Naive thymus-derived CD4-positive, alpha-beta T cell (primary cell): ENCODE measurements around the gene CPHXL. TPM values are rescaled to one million over a fixed set of nuclear protein-coding genes. Genes with fewer than 3 reads are reported as not detected.

Source experiments
- ATAC-seq: fragments of 150-1000 bp; cut with Tn5 transposase; 2 replicates; pipeline ENCODE4 v1.10.0; 2021; ENCODE audit warnings: mild to moderate bottlenecking, moderate library complexity
- CTCF ChIA-PET: fragments of 350-600 bp; sonication (Branson Sonifier 250); formaldehyde crosslinking; loops from one replicate; lab custom pipeline; 2021; ENCODE audit warnings: antibody characterized with exemption; lab: Charles Lee
- POLR2A ChIA-PET: fragments of 350-600 bp; sonication (Branson Sonifier 250); formaldehyde crosslinking; loops from one replicate; lab custom pipeline; 2021; ENCODE audit warnings: antibody characterized with exemption, inconsistent platforms; lab: Charles Lee
- DNase-seq, 9 donors: peaks; one replicate each; pipeline versions ENCODE4 v3.0.0 to v3.0.0-alpha.2; 2020 to 2022; ENCODE audit warnings: mixed read lengths in 1 of 9
- H3K27ac ChIP-seq: one replicate; pipeline ENCODE4 v1.7.0; 2013; ENCODE audit warnings: mild to moderate bottlenecking, low read depth, low read length, moderate library complexity
- H3K27me3 ChIP-seq, 2 donors: one replicate each; pipeline ENCODE4 v1.7.0; 2013; ENCODE audit warnings: low read length in 2 of 2, mild to moderate bottlenecking in 2 of 2, moderate library complexity in 2 of 2; ENCODE audit not compliant: control insufficient read depth in 2 of 2, insufficient read depth in 2 of 2
- H3K36me3 ChIP-seq, 3 experiments: 1 replicate in 2 of 3; 2 replicates in 1 of 3; pipeline ENCODE4 v1.7.0; 2013; ENCODE audit warnings: low read length in 3 of 3, mild to moderate bottlenecking in 3 of 3, moderate library complexity in 1 of 3; ENCODE audit not compliant: insufficient read depth in 3 of 3, control insufficient read depth in 2 of 3
- H3K4me1 ChIP-seq, 2 donors: one replicate each; pipeline ENCODE4 v1.7.0; 2013; ENCODE audit warnings: low read length in 2 of 2, mild to moderate bottlenecking in 2 of 2, moderate library complexity in 1 of 2; ENCODE audit not compliant: control insufficient read depth in 2 of 2, insufficient read depth in 2 of 2
- H3K4me3 ChIP-seq: 2 replicates; pipeline ENCODE4 v1.7.0; 2013; ENCODE audit warnings: mild to moderate bottlenecking, low read length
- H3K9me3 ChIP-seq, 3 experiments: 1 replicate in 2 of 3; 2 replicates in 1 of 3; pipeline ENCODE4 v1.7.0; 2013; ENCODE audit warnings: low read length in 3 of 3; ENCODE audit not compliant: control insufficient read depth in 2 of 3
- H3K27ac Mint-ChIP-seq, 9 donors: one replicate each; pipeline ENCODE4 v1.8.0; 2020 to 2022; ENCODE audit warnings: mixed read lengths in 9 of 9, mild to moderate bottlenecking in 8 of 9, moderate library complexity in 5 of 9, inconsistent platforms in 2 of 9
- H3K27me3 Mint-ChIP-seq, 5 donors: one replicate each; pipeline ENCODE4 v1.8.0; 2021 to 2022; ENCODE audit warnings: mixed read lengths in 5 of 5, mild to moderate bottlenecking in 1 of 5
- H3K36me3 Mint-ChIP-seq, 5 donors: one replicate each; pipeline ENCODE4 v1.8.0; 2020 to 2022; ENCODE audit warnings: mixed read lengths in 5 of 5, mild to moderate bottlenecking in 3 of 5, inconsistent platforms in 1 of 5
- H3K4me1 Mint-ChIP-seq, 7 donors: one replicate each; pipeline ENCODE4 v1.8.0; 2020 to 2022; ENCODE audit warnings: mixed read lengths in 7 of 7, mild to moderate bottlenecking in 3 of 7, inconsistent platforms in 1 of 7
- H3K4me3 Mint-ChIP-seq, 10 donors: one replicate each; pipeline ENCODE4 v1.8.0; 2020 to 2022; ENCODE audit warnings: mild to moderate bottlenecking in 10 of 10, mixed read lengths in 10 of 10, moderate library complexity in 6 of 10, inconsistent platforms in 2 of 10
- H3K9me3 Mint-ChIP-seq, 11 donors: one replicate each; pipeline ENCODE4 v1.8.0; 2020 to 2022; ENCODE audit warnings: mixed read lengths in 11 of 11, mild to moderate bottlenecking in 4 of 11, inconsistent platforms in 1 of 11, moderate library complexity in 1 of 11
- intact Hi-C, 2 donors: fragments of 100-400 bp; cut with micrococcal nuclease; formaldehyde crosslinking; loops; one replicate each; pipeline ENCODE4 v1.15.1; 2023
- polyA plus RNA-seq, 2 donors: library from polyadenylated mRNA; unstranded; fragments of 300-500 nt; fragmentation: Illumina TruSeq; gene quantifications; one replicate each; pipeline ENCODE4 v1.2.3, GENCODE V29; 2021
- total RNA-seq, 6 experiments: library from RNA in 5 of 6; stranded (reverse) in 5 of 6; gene quantifications; 1 replicate in 5 of 6; 2 replicates in 1 of 6; pipeline ENCODE4 v1.2.3 and lab custom pipeline; 2021 to 2026

The CPHXL gene
- total and polyA plus RNA-seq, 7 experiments from 2014 or later, result not detected

- Mint-ChIP-seq H3K4me1 (no peaks in the 10 kb centered on the region), H3K36me3 (peaks cover 0 to 9% (median 3%) of the 10 kb centered on the region in 5 donors), H3K4me3 (no peak overlapping the region), H3K9me3 (peaks cover 3 to 26% (median 14%) of the 10 kb centered on the region in 11 donors), H3K27ac (no peak overlapping the region), H3K27me3 (peaks cover 7 to 43% (median 35%) of the 10 kb centered on the region in 5 donors)
- Histone ChIP-seq H3K9me3 (peaks cover 0 to 3% (median 0%) of the 10 kb centered on the region in 3 experiments), H3K4me1 (no peaks in the 10 kb centered on the region), H3K27ac (no peak overlapping the region), H3K4me3 (no peak overlapping the region), H3K27me3 (no peaks in the 10 kb centered on the region), H3K36me3 (no peaks in the 10 kb centered on the region)
- ChIA-PET POLR2A (no interaction called here), CTCF (no interaction called here)
- ATAC-seq, result no peak
- intact Hi-C loops, result no loop called here
- no peak for DNase-seq
These were observed 19.0 kb upstream of the CPHXL start for GRCh38 chr16:75745242-75745641.

GRCh38 chr16:75742424-75743047 is 16.2 kb upstream of the CPHXL start:
- Histone ChIP-seq H3K4me3 (no peak overlapping the region), H3K27me3 (no peaks in the 10 kb centered on the region), H3K36me3 (no peaks in the 10 kb centered on the region), H3K27ac (no peak overlapping the region), H3K4me1 (no peaks in the 10 kb centered on the region), H3K9me3 (peaks cover 0 to 3% (median 0%) of the 10 kb centered on the region in 3 experiments)
- no peaks in the 10 kb centered on the region for H3K4me1 Mint-ChIP-seq
- peaks cover 3 to 36% (median 18%) of the 10 kb centered on the region in 5 donors for H3K27me3 Mint-ChIP-seq
- no peak overlapping the region for H3K4me3 Mint-ChIP-seq
- intact Hi-C loops, result no loop called here
- CTCF ChIA-PET, result no interaction called here
- ATAC-seq (no peak), DNase-seq (no peak)
- H3K9me3 Mint-ChIP-seq, result peaks cover 3 to 31% (median 12%) of the 10 kb centered on the region in 11 donors
- peaks cover 0 to 4% (median 3%) of the 10 kb centered on the region in 5 donors for H3K36me3 Mint-ChIP-seq
- POLR2A ChIA-PET, result no interaction called here
- no peak overlapping the region for H3K27ac Mint-ChIP-seq

GRCh38 chr16:75733305-75734211 is 7.3 kb upstream of the CPHXL start:
- H3K27ac ChIP-seq, result no peak overlapping the region
- DNase-seq (no peak), ATAC-seq (no peak)
- Mint-ChIP-seq H3K4me3 (no peak overlapping the region), H3K36me3 (no peaks in the 10 kb centered on the region), H3K9me3 (peaks cover 0 to 5% (median 0%) of the 10 kb centered on the region in 11 donors), H3K27ac (no peak overlapping the region), H3K4me1 (no peaks in the 10 kb centered on the region), H3K27me3 (peaks cover 0 to 6% (median 0%) of the 10 kb centered on the region in 5 donors)
- H3K9me3 ChIP-seq, result no peaks in the 10 kb centered on the region
- H3K27me3 ChIP-seq, result no peaks in the 10 kb centered on the region
- H3K36me3 ChIP-seq, result no peaks in the 10 kb centered on the region
- intact Hi-C loops, result no loop called here
- CTCF ChIA-PET, result no interaction called here
- POLR2A ChIA-PET, result no interaction called here
- no peaks in the 10 kb centered on the region for H3K4me1 ChIP-seq
- no peak overlapping the region for H3K4me3 ChIP-seq

GRCh38 chr16:75732871-75733270 is 6.6 kb upstream of the CPHXL start:
- H3K36me3 ChIP-seq, result no peaks in the 10 kb centered on the region
- Mint-ChIP-seq H3K9me3 (peaks cover 0 to 4% (median 0%) of the 10 kb centered on the region in 11 donors), H3K27me3 (peaks cover 0 to 4% (median 0%) of the 10 kb centered on the region in 5 donors), H3K4me1 (no peaks in the 10 kb centered on the region), H3K27ac (no peak overlapping the region), H3K4me3 (no peak overlapping the region), H3K36me3 (no peaks in the 10 kb centered on the region)
- no peak overlapping the region for H3K4me3 ChIP-seq
- no peaks in the 10 kb centered on the region for H3K4me1 ChIP-seq
- no peaks in the 10 kb centered on the region for H3K27me3 ChIP-seq
- ChIA-PET POLR2A (no interaction called here), CTCF (no interaction called here)
- DNase-seq, result no peak
- no peak for ATAC-seq
- no peaks in the 10 kb centered on the region for H3K9me3 ChIP-seq
- no peak overlapping the region for H3K27ac ChIP-seq
- intact Hi-C loops, result no loop called here

GRCh38 chr16:75727221-75727620 is 931 bp upstream of the CPHXL start:
- Mint-ChIP-seq H3K9me3 (peaks cover 0 to 4% (median 0%) of the 10 kb centered on the region in 11 donors), H3K4me3 (no peak overlapping the region), H3K36me3 (peaks cover 0 to 3% (median 0%) of the 10 kb centered on the region in 5 donors), H3K27ac (no peak overlapping the region), H3K4me1 (no peaks in the 10 kb centered on the region), H3K27me3 (no peaks in the 10 kb centered on the region)
- DNase-seq, result no peak
- intact Hi-C loops, result no loop called here
- Histone ChIP-seq H3K27ac (no peak overlapping the region), H3K4me1 (no peaks in the 10 kb centered on the region), H3K4me3 (no peak overlapping the region), H3K27me3 (no peaks in the 10 kb centered on the region), H3K9me3 (no peaks in the 10 kb centered on the region), H3K36me3 (no peaks in the 10 kb centered on the region)
- ChIA-PET CTCF (no interaction called here), POLR2A (no interaction called here)
- no peak for ATAC-seq

- Mint-ChIP-seq H3K27ac (no peak overlapping the region), H3K36me3 (peaks cover 0 to 5% (median 3%) of the 10 kb centered on the region in 5 donors), H3K4me3 (no peak overlapping the region), H3K27me3 (peaks cover 0 to 38% (median 16%) of the 10 kb centered on the region in 5 donors), H3K4me1 (no peaks in the 10 kb centered on the region), H3K9me3 (peaks cover 0 to 33% (median 11%) of the 10 kb centered on the region in 11 donors)
- H3K9me3 ChIP-seq, result no peaks in the 10 kb centered on the region
- H3K27ac ChIP-seq, result no peak overlapping the region
- DNase-seq (no peak), ATAC-seq (no peak)
- H3K4me1 ChIP-seq, result no peaks in the 10 kb centered on the region
- ChIA-PET POLR2A (no interaction called here), CTCF (no interaction called here)
- H3K27me3 ChIP-seq, result no peaks in the 10 kb centered on the region
- intact Hi-C loops, result no loop called here
- H3K36me3 ChIP-seq, result no peaks in the 10 kb centered on the region
- H3K4me3 ChIP-seq, result no peak overlapping the region
These were observed 7.8 kb downstream of the CPHXL start for GRCh38 chr16:75718452-75718851.
